ENCODE results near the gene PRSS12.

- TF ChIP-seq, protein P1, sequence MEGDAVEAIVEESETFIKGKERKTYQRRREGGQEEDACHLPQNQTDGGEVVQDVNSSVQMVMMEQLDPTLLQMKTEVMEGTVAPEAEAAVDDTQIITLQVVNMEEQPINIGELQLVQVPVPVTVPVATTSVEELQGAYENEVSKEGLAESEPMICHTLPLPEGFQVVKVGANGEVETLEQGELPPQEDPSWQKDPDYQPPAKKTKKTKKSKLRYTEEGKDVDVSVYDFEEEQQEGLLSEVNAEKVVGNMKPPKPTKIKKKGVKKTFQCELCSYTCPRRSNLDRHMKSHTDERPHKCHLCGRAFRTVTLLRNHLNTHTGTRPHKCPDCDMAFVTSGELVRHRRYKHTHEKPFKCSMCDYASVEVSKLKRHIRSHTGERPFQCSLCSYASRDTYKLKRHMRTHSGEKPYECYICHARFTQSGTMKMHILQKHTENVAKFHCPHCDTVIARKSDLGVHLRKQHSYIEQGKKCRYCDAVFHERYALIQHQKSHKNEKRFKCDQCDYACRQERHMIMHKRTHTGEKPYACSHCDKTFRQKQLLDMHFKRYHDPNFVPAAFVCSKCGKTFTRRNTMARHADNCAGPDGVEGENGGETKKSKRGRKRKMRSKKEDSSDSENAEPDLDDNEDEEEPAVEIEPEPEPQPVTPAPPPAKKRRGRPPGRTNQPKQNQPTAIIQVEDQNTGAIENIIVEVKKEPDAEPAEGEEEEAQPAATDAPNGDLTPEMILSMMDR (IDR thresholded peaks at IDR 0.05), result no peak
- TF ChIP-seq POLR2A (IDR thresholded peaks at IDR 0.05), result no peak
These were observed 44.2 kb upstream of the PRSS12 start for GRCh38 chr4:118396881-118397622.
